ENCODE measurements around the gene TRPM5.
"Not testable (repeated sequence)": the region's sequence is repeated elsewhere in the genome, so short reads cannot be mapped to it uniquely, and the experiment has no call there.

The TRPM5 gene

GRCh38 chr11:2443881-2444820 is at the start of gene TRPM5:
Gene TRPM5 (minus strand): TSS chr11:2444514. CDS start chr11:2423036, 21,478 bp downstream.
- DNase-seq (ENCODE audit: low read depth in 3 of 3) = peak; percentile 70 to 74 (median 72)

GRCh38 chr11:2489083-2489482 is 44.8 kb upstream of the TRPM5 start:
- DNase-seq (ENCODE audit: low read depth in 3 of 3) = no peak

GRCh38 chr11:2488004-2488403 is 43.7 kb upstream of the TRPM5 start:
- no peak for DNase-seq (ENCODE audit: low read depth in 3 of 3)

- no peak for DNase-seq (ENCODE audit: low read depth in 3 of 3)
Measured at GRCh38 chr11:2484576-2485125, 40.3 kb upstream of the TRPM5 start.

GRCh38 chr11:2483426-2483825 is 39.1 kb upstream of the TRPM5 start:
- no peak for DNase-seq (ENCODE audit: low read depth in 3 of 3)

- DNase-seq (ENCODE audit: low read depth in 3 of 3) = no peak
Measured at GRCh38 chr11:2482745-2483144, 38.4 kb upstream of the TRPM5 start.

GRCh38 chr11:2482204-2482603 is 37.9 kb upstream of the TRPM5 start:
- no peak for DNase-seq (ENCODE audit: low read depth in 3 of 3)

GRCh38 chr11:2481253-2481652 is 36.9 kb upstream of the TRPM5 start:
- DNase-seq (ENCODE audit: low read depth in 3 of 3) = no peak

- no peak for DNase-seq (ENCODE audit: low read depth in 3 of 3)
Measured at GRCh38 chr11:2480874-2481220, 36.5 kb upstream of the TRPM5 start.

- DNase-seq (ENCODE audit: low read depth in 3 of 3) = not testable (repeated sequence)
Measured at GRCh38 chr11:2480067-2480873, 36.0 kb upstream of the TRPM5 start.

- DNase-seq (ENCODE audit: low read depth in 3 of 3) = no peak
Measured at GRCh38 chr11:2477936-2478335, 33.6 kb upstream of the TRPM5 start.

GRCh38 chr11:2477254-2477653 is 32.9 kb upstream of the TRPM5 start:
- DNase-seq (ENCODE audit: low read depth in 3 of 3) = no peak

- DNase-seq (ENCODE audit: low read depth in 3 of 3) = no peak
Measured at GRCh38 chr11:2475136-2475918, 31.0 kb upstream of the TRPM5 start.

GRCh38 chr11:2474059-2474901 is 30.0 kb upstream of the TRPM5 start:
- no peak for DNase-seq (ENCODE audit: low read depth in 3 of 3)

GRCh38 chr11:2473361-2474058 is 29.2 kb upstream of the TRPM5 start:
- DNase-seq (ENCODE audit: low read depth in 3 of 3) = no peak

GRCh38 chr11:2472428-2473186 is 28.3 kb upstream of the TRPM5 start:
- DNase-seq (ENCODE audit: low read depth in 3 of 3) = no peak

GRCh38 chr11:2471804-2472096 is 27.4 kb upstream of the TRPM5 start:
- DNase-seq (ENCODE audit: low read depth in 3 of 3) = no peak

- DNase-seq (ENCODE audit: low read depth in 3 of 3) = no peak
Measured at GRCh38 chr11:2471048-2471803, 26.9 kb upstream of the TRPM5 start.

- DNase-seq (ENCODE audit: low read depth in 3 of 3) = no peak
Measured at GRCh38 chr11:2470495-2470894, 26.2 kb upstream of the TRPM5 start.

Measured in stimulated activated CD4-positive, alpha-beta T cell treated with anti-CD3 and anti-CD28 coated beads, TNF-alpha, amount 100 ng/mL, for 4 hours (primary cell).